HEK293 (cell line): Measurements from ENCODE around the gene RFX2.

Source experiments
- ELK4 ChIP-seq: IDR thresholded peaks from 2 replicates; pipeline ENCODE4 v1.6.1; 2011; ENCODE audit warnings: mild to moderate bottlenecking, low read depth, low read length, borderline replicate concordance
- HOXD13 ChIP-seq: sonication (generic); formaldehyde crosslinking; IDR thresholded peaks from 2 replicates; pipeline ENCODE4 v1.8.0; 2022; ENCODE audit warnings: missing genetic modification reagents, borderline replicate concordance
- KLF1 ChIP-seq: fragments of 450-650 bp; formaldehyde crosslinking; IDR thresholded peaks from 2 replicates; pipeline ENCODE4 v1.5.1; 2016; ENCODE audit warnings: missing biosample characterization, missing genetic modification characterization
- PRDM1 ChIP-seq: fragments of 450-650 bp; formaldehyde crosslinking; IDR thresholded peaks from 2 replicates; pipeline ENCODE4; 2016; ENCODE audit warnings: missing biosample characterization, missing genetic modification characterization
- PRDM2 ChIP-seq: fragments of 450-650 bp; formaldehyde crosslinking; IDR thresholded peaks from 2 replicates; pipeline ENCODE4 v1.5.1; 2016; ENCODE audit warnings: missing biosample characterization, missing genetic modification characterization, borderline replicate concordance
- SCRT1 ChIP-seq: fragments of 450-650 bp; formaldehyde crosslinking; IDR thresholded peaks from 2 replicates; pipeline ENCODE4 v1.5.1; 2016; ENCODE audit warnings: missing biosample characterization, missing genetic modification characterization, borderline replicate concordance
- TSHZ1 ChIP-seq: fragments of 450-650 bp; formaldehyde crosslinking; IDR thresholded peaks from 2 replicates; pipeline ENCODE4 v1.5.1; 2016; ENCODE audit warnings: missing biosample characterization, missing genetic modification characterization, borderline replicate concordance
- ZBTB11 ChIP-seq: fragments of 450-650 bp; formaldehyde crosslinking; conservative IDR thresholded peaks from 2 replicates; pipeline ENCODE4 v1.5.1; 2016; ENCODE audit warnings: low read depth, missing biosample characterization, missing genetic modification characterization
- ZBTB20 ChIP-seq: fragments of 450-650 bp; formaldehyde crosslinking; IDR thresholded peaks from 2 replicates; pipeline ENCODE4 v1.5.1; 2016; ENCODE audit warnings: missing biosample characterization, missing genetic modification characterization
- ZBTB7A ChIP-seq: fragments of 450-650 bp; formaldehyde crosslinking; IDR thresholded peaks from 2 replicates; pipeline ENCODE4 v1.5.1; 2016; ENCODE audit warnings: low read depth, missing biosample characterization, missing genetic modification characterization
- ZFP3 ChIP-seq: fragments of 450-650 bp; formaldehyde crosslinking; IDR thresholded peaks from 2 replicates; pipeline ENCODE4 v1.5.1; 2016; ENCODE audit warnings: low read depth, missing biosample characterization, missing genetic modification characterization
- ZNF146 ChIP-seq: fragments of 450-650 bp; formaldehyde crosslinking; IDR thresholded peaks from 2 replicates; pipeline ENCODE4 v1.5.1; 2016; ENCODE audit warnings: missing biosample characterization, missing genetic modification characterization
- ZNF174 ChIP-seq: fragments of 450-650 bp; formaldehyde crosslinking; IDR thresholded peaks from 2 replicates; pipeline ENCODE4 v1.5.0; 2017; ENCODE audit warnings: missing biosample characterization, mild to moderate bottlenecking, missing genetic modification characterization
- ZNF184 ChIP-seq: fragments of 450-650 bp; IDR thresholded peaks from 2 replicates; pipeline ENCODE4 v1.5.1; 2018; ENCODE audit warnings: missing biosample characterization, mild to moderate bottlenecking, missing genetic modification characterization
- ZNF362 ChIP-seq: fragments of 450-650 bp; formaldehyde crosslinking; IDR thresholded peaks from 2 replicates; pipeline ENCODE4 v1.5.1; 2016; ENCODE audit warnings: missing biosample characterization, missing genetic modification characterization
- ZNF473 ChIP-seq: fragments of 450-650 bp; formaldehyde crosslinking; IDR thresholded peaks from 2 replicates; pipeline ENCODE4 v1.5.1; 2017; ENCODE audit warnings: missing biosample characterization, missing genetic modification characterization
- ZNF544 ChIP-seq: fragments of 450-650 bp; formaldehyde crosslinking; IDR thresholded peaks from 2 replicates; pipeline ENCODE4 v1.5.0; 2017; ENCODE audit warnings: missing biosample characterization, missing genetic modification characterization
- ZNF555 ChIP-seq: fragments of 450-650 bp; formaldehyde crosslinking; conservative IDR thresholded peaks from 2 replicates; pipeline ENCODE4 v1.5.1; 2017; ENCODE audit warnings: missing biosample characterization, mild to moderate bottlenecking, missing genetic modification characterization, inconsistent platforms
- ZNF610 ChIP-seq: fragments of 450-650 bp; formaldehyde crosslinking; IDR thresholded peaks from 2 replicates; pipeline ENCODE4 v1.5.1; 2016; ENCODE audit warnings: missing biosample characterization, missing genetic modification characterization, borderline replicate concordance

The RFX2 gene

GRCh38 chr19:6108721-6109633, 1.3 kb downstream of the RFX2 start (continued):
- no peak for TF ChIP-seq ZBTB7A (tag by site-specific recombination)
- TF ChIP-seq ZBTB20, result peak; percentile 83
- peak; percentile 96 for TF ChIP-seq PRDM1 (tag by site-specific recombination)
- 0 out of 2 replicates have a peak, but pooled peaks have one; percentile 4 for TF ChIP-seq ZNF146 (tag by site-specific recombination)
- no peak for TF ChIP-seq ZNF174 (tag by site-specific recombination)
- TF ChIP-seq TSHZ1 (tag by site-specific recombination), result no peak
- TF ChIP-seq ZNF362 (tag by site-specific recombination), result peak; percentile 76; the same call in 1 of the 2 replicates
- TF ChIP-seq ZNF184 (tag by site-specific recombination), result no peak
- no peak for TF ChIP-seq ZFP3 (tag by site-specific recombination)
- no peak for TF ChIP-seq ZNF544
- no peak for TF ChIP-seq SCRT1
- TF ChIP-seq ZNF555 (tag by site-specific recombination), result no peak
- TF ChIP-seq ZNF473, result no peak
- TF ChIP-seq ELK4, result no peak
- TF ChIP-seq ZBTB11 (tag by site-specific recombination), result 0 out of 2 replicates have a peak, but pooled peaks have one; percentile 17
- TF ChIP-seq ZNF610, result no peak
- TF ChIP-seq HOXD13 (CRISPR knock-in tag), result no peak
- TF ChIP-seq PRDM2 (tag by site-specific recombination), result no peak
- TF ChIP-seq KLF1 (tag by site-specific recombination), result peak; percentile 66
